ENCODE results near the gene NPVF.

The NPVF gene

DNA sequence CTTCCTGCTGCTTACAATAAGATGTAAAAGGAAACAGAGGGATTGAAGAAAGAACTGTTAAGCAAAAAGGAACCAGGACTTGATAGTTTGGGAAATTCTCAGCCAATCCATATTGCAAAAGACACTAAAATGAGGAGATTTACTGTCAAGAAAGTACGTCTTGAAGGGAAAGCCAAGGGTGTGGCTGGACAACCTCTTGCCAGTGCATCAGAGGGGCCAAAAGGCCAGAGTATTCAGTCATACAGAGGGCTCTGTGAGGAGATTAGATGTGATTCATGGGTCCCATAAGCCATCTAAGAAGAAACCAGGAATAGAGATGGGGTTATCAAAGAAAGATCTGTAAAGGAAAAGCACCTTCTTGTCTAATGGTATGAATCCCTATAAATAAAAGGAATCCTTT lies 25.4 kb upstream of the NPVF start:
- Histone ChIP-seq H3K36me3 (no peaks in the 10 kb centered on the region), H3K9me3 (ENCODE audit: severe bottlenecking) (no peaks in the 10 kb centered on the region), H3K4me3 (ENCODE audit: low read depth, low read length) (no peak overlapping the region), H3K27ac (no peak overlapping the region), H3K27me3 (ENCODE audit: insufficient read depth, low read depth, severe bottlenecking) (no peaks in the 10 kb centered on the region)
- no peak for DNase-seq
- TF ChIP-seq, protein P1, sequence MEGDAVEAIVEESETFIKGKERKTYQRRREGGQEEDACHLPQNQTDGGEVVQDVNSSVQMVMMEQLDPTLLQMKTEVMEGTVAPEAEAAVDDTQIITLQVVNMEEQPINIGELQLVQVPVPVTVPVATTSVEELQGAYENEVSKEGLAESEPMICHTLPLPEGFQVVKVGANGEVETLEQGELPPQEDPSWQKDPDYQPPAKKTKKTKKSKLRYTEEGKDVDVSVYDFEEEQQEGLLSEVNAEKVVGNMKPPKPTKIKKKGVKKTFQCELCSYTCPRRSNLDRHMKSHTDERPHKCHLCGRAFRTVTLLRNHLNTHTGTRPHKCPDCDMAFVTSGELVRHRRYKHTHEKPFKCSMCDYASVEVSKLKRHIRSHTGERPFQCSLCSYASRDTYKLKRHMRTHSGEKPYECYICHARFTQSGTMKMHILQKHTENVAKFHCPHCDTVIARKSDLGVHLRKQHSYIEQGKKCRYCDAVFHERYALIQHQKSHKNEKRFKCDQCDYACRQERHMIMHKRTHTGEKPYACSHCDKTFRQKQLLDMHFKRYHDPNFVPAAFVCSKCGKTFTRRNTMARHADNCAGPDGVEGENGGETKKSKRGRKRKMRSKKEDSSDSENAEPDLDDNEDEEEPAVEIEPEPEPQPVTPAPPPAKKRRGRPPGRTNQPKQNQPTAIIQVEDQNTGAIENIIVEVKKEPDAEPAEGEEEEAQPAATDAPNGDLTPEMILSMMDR (IDR thresholded peaks at IDR 0.05; ENCODE audit: low read depth, low read length) = no peak

DNA sequence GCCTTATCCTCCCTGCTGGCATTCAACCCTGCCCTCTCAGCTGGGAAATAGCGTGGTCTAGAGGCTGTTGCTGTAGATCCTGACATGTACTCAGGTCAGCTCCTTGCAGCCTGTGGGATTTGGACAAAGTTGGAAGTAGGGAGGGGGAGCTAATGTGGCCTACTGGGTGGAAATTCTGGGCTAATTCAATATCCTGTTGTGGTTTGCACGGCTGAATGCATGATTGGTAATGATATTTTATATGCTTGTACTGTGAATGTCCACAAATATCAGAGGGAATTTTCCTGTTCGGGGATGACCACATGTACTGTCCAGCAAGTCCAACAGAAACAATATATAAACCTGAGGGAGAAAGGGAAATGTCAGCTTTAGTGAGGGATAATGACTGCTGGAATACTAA lies 22.1 kb upstream of the NPVF start:
- TF ChIP-seq, protein P1 (IDR thresholded peaks at IDR 0.05; ENCODE audit: low read depth, low read length) = no peak
- no peak overlapping the region for H3K4me3 ChIP-seq (ENCODE audit: low read depth, low read length)
- no peak for DNase-seq

GRCh38 chr7:25249772-25250171 lies 21.5 kb upstream of the NPVF start:
- no peak for DNase-seq
- Histone ChIP-seq H3K9me3 (ENCODE audit: severe bottlenecking) (no peaks in the 10 kb centered on the region), H3K27me3 (ENCODE audit: insufficient read depth, low read depth, severe bottlenecking) (no peaks in the 10 kb centered on the region), H3K4me3 (ENCODE audit: low read depth, low read length) (no peak overlapping the region), H3K27ac (no peak overlapping the region), H3K36me3 (no peaks in the 10 kb centered on the region)
- TF ChIP-seq, protein P1 (IDR thresholded peaks at IDR 0.05; ENCODE audit: low read depth, low read length) = no peak

More for the DNA sequence above, 22.1 kb upstream of the NPVF start:
- Histone ChIP-seq H3K36me3 (no peaks in the 10 kb centered on the region), H3K27me3 (ENCODE audit: insufficient read depth, low read depth, severe bottlenecking) (no peaks in the 10 kb centered on the region), H3K27ac (no peak overlapping the region), H3K9me3 (ENCODE audit: severe bottlenecking) (no peaks in the 10 kb centered on the region)

GRCh38 chr7:25246306-25246705 lies 18.0 kb upstream of the NPVF start:
- no peaks in the 10 kb centered on the region for H3K9me3 ChIP-seq (ENCODE audit: severe bottlenecking)
- H3K27me3 ChIP-seq (ENCODE audit: insufficient read depth, low read depth, severe bottlenecking) = no peaks in the 10 kb centered on the region
- no peaks in the 10 kb centered on the region for H3K36me3 ChIP-seq
- no peak overlapping the region for H3K27ac ChIP-seq
- no peak for DNase-seq
- TF ChIP-seq, protein P1 (IDR thresholded peaks at IDR 0.05; ENCODE audit: low read depth, low read length) = no peak
- H3K4me3 ChIP-seq (ENCODE audit: low read depth, low read length) = no peak overlapping the region

DNA sequence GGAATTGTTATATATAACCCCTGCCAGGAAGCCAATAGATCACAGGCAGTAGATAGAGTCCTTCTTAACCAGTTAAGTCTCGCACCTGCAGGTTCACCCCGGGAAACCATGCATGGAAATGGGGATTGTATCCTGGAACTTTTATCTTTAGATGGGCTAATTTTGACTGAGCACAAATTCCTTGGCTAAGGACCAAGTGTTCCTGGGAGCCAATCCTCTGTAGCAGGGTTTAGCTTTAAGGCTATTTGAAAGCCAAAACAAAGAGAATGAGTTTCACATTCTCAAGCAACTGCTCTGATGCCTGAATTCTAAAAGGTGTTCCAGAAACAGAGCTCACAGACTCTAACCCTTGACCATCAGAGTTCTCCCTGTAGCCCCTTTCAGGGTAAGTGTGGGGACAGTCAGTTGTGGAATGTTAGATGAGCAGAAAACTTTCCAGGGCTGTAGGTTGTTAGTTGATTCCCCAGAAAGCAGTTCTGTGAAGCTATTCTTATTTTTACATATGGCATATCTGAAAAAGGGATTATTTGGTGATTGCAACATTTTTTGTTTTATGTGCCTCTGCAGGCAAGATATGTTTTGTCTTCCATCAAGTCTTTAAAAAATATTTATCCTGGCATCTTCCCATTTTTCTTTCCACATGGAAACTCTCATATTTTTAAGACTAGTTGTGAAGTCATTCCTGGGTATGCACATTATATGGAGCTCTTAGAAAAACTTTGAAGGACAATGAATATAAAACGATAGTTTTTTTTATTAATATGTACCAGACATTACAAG lies 16.2 kb upstream of the NPVF start:
- Histone ChIP-seq H3K36me3 (no peaks in the 10 kb centered on the region), H3K4me3 (ENCODE audit: low read depth, low read length) (no peak overlapping the region), H3K27me3 (ENCODE audit: insufficient read depth, low read depth, severe bottlenecking) (no peaks in the 10 kb centered on the region), H3K9me3 (ENCODE audit: severe bottlenecking) (no peaks in the 10 kb centered on the region), H3K27ac (no peak overlapping the region)
- no peak for DNase-seq
- TF ChIP-seq, protein P1 (IDR thresholded peaks at IDR 0.05; ENCODE audit: low read depth, low read length) = no peak

DNA sequence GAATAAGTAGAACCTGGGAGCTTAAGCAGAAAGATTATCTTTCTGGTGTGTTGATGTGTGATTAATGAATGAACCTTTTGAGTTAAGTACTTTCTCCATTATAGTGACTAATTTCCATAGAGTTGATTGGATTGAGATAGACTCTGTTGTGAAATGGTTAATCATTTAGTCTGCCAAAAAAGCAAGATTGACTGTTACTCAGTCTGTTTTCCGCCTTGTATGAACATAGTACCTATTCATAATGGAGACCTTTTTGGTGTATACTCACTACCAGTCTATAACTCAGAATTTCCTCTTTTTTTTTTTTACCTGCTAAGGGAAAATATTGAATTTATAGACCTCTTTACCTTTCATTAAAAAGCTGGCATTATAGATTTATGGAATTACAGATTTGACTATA lies 14.4 kb upstream of the NPVF start:
- TF ChIP-seq, protein P1 (IDR thresholded peaks at IDR 0.05; ENCODE audit: low read depth, low read length) = no peak
- H3K9me3 ChIP-seq (ENCODE audit: severe bottlenecking) = no peaks in the 10 kb centered on the region
- H3K27ac ChIP-seq = no peak overlapping the region
- H3K4me3 ChIP-seq (ENCODE audit: low read depth, low read length) = no peak overlapping the region
- DNase-seq = no peak
- no peaks in the 10 kb centered on the region for H3K27me3 ChIP-seq (ENCODE audit: insufficient read depth, low read depth, severe bottlenecking)
- H3K36me3 ChIP-seq = no peaks in the 10 kb centered on the region

Data from WERI-Rb-1 (cell line).